ENCODE data around the gene XYLT1.
"Not testable (repeated sequence)": the region's sequence is repeated elsewhere in the genome, so short reads cannot be mapped to it uniquely, and the experiment has no call there.

XYLT1 gene, protein sequence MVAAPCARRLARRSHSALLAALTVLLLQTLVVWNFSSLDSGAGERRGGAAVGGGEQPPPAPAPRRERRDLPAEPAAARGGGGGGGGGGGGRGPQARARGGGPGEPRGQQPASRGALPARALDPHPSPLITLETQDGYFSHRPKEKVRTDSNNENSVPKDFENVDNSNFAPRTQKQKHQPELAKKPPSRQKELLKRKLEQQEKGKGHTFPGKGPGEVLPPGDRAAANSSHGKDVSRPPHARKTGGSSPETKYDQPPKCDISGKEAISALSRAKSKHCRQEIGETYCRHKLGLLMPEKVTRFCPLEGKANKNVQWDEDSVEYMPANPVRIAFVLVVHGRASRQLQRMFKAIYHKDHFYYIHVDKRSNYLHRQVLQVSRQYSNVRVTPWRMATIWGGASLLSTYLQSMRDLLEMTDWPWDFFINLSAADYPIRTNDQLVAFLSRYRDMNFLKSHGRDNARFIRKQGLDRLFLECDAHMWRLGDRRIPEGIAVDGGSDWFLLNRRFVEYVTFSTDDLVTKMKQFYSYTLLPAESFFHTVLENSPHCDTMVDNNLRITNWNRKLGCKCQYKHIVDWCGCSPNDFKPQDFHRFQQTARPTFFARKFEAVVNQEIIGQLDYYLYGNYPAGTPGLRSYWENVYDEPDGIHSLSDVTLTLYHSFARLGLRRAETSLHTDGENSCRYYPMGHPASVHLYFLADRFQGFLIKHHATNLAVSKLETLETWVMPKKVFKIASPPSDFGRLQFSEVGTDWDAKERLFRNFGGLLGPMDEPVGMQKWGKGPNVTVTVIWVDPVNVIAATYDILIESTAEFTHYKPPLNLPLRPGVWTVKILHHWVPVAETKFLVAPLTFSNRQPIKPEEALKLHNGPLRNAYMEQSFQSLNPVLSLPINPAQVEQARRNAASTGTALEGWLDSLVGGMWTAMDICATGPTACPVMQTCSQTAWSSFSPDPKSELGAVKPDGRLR

DNA sequence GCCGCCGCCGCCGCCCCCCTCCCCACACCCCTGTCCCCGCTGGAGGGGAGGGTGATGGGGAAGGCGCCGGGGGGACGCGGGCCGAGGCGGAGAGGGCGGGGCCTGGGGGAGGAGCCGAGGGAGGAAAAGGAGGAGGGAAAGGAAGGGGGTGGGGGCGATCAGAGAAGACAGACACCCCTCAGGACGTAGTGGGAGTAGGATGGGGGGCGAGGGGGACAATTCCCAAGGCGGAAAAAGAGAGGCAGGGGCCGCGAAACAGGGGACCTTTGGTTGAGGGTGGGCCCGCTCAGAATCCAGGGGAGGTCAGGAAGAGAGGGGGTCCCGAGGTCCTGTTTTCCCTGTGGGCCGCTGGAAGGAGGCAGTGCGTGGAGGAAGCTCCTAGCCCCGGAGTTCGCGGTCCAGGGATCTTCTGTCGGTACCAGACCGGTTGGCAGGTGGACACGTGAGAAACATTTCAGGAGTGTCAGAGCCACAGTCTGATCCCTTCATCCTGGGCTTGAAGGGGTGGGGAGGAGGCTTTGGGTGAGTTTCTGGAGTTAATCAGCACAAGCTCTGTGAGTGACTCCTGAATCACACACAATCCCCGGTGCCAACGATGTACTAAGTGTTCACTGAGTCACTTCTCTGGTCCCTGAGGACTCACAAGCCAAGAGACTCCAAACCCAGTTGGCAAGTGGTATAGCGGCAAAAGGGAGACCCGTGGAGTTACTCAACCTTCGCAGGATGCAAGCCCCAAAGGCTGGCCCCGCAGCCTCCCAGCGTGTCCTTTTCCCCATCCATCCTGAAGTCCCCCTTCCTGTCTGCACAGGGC lies at the start of gene XYLT1:
Gene XYLT1, minus strand, starts transcription at position 53 of the 811 bp plus-strand sequence. CDS start 164 bp downstream, outside the sequence.
- DNase-seq (ENCODE audit: low read depth, low spot score): no peak

DNA sequence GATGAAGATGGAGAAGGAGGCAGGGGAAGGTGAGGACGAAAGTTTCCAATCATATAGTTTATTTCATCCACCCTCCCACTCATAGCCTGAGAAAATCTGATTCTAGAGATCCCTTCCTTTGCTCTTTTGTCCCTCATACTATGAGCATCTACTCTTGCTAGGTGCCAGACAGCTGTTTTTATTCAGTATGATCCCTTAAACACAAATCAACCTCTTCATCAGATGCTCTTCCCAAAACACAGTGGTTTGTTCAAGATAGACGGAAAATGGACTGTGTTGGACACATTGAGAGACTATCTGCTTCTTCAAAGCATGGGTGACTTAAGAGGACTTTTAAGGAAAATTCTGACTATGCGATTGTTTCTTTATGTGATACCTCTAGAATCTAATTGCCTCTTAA lies 49.4 kb upstream of the XYLT1 start:
- DNase-seq (ENCODE audit: low read depth, low spot score): no peak

DNA sequence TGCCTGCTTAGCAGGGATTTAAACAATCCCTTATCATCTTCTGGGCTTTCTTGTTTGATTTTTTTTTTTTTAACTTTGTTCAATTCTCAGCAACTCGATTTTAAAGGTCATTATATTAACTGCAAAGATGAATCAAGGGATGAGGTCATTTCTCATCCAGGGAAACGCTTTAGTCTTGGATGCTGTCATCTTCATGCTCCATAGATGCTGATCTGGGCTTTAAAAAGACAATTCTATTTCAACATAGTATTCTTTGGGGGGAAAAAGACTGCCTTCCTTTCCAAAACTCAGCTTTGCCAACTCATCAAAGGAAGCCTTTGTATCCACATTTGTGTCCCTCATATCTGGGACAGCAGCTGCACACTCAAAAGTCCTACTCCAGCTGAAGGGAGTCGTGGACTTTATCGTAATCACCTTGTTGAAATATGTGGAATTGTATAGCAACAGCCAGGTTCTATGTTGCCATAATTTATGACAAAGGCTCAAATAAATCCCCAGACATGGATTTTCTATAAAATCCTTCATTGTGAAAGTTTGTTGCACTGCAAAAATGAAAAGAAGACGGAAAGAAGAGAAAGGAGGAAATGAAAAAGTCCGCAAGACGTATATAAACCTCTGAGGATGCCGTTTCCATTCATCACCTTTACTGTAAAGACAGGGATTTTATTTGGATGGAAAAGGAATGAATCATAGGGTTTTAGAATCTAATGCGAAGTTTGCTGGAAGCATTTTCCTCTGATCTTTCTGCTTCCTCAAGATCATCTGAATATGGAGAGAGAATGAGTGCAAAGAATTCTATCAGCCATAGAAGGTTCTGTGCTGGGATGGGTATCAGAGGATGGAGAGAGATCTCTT lies 48.6 kb upstream of the XYLT1 start:
- DNase-seq (ENCODE audit: low read depth, low spot score): no peak

DNA sequence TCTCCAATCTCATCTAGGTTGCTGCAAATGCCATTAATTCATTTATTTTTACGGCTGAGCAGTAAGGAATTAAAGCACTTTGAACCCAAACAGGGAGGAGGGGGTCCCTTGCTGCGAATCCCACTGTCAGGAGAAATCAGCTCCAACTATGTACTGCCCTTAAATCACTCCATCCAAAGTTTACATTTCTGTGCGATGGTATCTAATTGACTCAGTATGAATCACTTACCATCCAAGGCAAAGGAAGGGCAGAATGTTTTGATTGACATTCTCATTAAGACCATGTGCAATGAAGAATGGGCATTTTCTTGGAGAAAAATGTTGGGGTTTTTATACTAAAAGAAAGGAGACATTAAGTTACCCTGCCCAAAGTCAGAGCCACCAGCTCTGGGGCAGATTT lies 47.7 kb upstream of the XYLT1 start:
- no peak for DNase-seq (ENCODE audit: low read depth, low spot score)

DNA sequence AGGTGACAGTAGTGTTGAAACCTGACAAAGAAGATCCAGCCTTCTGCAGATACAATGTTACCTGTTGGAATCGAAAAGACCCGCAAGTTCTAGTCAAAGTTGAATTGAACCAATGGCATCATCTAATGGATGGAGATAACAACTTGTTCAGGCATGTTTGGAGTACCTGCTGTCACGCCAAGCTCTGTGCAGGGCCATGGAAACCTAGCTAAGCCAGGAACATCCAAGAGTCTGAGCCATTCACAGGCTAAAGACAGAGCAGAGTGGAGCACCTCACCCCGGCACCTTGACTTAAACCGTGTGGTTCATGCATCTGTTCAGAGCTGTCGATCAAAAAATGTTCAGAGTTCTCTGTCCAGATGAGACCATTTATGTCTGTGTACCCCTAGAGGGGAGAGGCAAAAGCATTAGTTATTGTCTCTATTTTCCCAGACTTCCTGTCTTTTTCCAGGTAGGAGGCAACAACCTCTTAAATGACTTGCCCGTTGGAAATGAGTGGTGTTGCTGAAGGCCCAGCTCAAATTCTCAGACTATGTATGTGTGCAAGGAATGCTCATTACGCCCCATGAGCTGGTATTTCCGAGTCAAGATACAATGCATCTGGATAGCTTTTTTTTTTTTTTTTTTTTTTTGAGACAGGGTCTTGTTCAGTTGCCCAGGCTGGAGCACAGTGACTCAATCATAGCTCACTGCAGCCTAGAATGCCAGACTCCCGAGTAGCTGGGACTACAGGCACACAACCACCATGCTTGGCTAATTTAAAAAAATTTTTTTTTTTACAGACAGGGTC lies 44.9 kb upstream of the XYLT1 start:
- DNase-seq (ENCODE audit: low read depth, low spot score): no peak

DNA sequence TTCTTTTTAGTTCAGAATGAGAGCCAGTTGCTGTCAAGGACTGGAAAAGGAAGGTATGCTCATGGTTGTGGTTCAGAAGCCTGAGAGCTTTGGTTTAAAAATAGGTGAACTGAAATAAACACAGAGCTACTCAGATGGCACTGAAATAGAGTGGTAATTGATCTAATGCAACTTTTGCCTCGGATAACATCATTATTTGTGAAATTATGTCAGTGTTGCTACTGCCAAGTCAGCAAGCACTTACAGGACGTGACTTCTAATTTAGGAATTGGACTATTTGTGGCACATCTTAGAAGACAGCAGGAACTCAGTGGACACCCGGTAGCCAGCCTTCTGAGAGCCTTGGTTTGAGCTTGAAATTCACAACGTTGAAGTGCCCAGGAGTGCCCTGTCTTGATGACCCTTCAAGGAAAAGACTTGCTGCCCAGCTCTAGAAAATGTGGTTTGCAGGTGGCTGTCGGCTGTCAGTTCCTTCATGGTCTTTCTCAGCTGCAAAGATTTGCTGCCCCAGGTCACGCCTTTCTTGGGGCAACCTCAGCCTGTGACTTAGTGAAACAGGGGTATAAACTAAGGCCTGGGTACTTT lies 42.0 kb upstream of the XYLT1 start:
- DNase-seq (ENCODE audit: low read depth, low spot score): no peak

DNA sequence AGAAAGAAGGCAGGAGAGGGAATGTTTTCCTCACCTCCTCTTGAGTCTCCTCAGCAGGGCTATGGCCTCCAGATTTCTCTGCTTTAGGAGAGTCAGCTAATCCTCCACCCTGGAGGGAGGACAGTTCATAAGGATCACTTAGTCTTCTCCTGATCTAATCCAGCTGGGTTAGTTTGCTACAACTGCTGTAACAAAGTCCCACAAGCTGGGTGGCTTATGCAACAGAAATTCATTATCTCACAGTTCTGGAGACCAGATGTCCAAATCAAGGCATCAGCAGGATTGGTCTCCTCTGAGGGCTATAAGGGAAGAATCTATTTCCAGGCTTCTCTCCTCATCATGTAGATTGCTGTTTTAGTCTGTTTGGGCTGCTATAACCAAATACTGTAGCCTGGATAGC lies 40.6 kb upstream of the XYLT1 start:
- DNase-seq (ENCODE audit: low read depth, low spot score): no peak

DNA sequence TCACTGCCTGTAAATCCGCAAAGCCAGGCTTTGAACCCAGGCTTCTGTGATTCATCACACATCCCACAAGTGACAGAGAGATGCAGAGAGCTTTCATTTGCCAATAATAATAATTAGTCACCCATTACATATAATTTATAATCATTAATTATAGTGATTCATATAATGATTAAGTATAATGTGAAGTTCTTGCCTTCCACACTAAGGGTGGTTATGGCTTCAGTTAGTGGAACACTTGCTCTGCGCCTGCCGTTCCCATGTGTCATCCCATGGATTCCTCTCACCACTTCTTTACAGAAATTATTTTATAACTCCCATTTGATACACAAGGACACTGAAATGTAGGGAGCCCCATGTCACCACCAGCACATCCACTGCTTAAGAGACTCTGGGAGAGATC lies 39.8 kb upstream of the XYLT1 start:
- DNase-seq (ENCODE audit: low read depth, low spot score): no peak

DNA sequence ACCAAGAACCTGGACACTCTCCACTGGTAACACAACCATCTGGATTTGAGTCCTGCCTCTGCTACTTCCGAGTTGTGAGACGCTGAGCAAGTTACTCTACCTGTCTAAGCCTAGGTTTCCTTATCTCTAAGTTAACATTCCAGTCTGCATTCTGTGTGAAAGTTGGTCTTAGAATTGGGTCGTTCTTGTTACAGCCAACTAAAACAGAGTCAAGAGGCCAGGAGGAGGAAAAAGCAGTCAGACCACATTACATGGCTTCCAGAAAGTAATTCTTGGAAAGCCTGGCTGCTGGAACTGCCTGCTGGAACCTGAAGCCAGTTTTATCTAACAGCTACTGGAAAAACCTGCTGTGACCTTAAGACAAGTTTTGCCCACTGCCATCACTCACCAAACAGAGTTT lies 38.4 kb upstream of the XYLT1 start:
- DNase-seq (ENCODE audit: low read depth, low spot score): no peak

DNA sequence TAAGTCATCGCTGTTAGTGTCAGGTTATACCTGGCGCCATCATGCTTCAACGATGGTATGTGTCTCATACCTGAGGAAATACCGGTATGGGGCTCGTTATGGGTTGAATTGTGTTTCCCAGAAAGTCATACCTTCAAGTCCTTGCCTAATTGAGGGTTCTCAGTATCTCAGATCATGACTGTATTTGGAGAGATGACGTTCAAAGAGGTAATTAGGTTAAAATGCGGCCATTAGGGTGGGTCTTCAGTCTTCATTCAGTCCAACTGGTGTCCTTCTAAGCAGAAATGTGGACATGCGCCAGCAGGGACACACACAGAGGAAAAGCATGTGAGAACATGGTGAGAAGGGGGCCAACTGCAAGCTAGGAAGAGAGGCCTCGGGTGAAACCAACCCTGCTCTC lies 37.5 kb upstream of the XYLT1 start:
- no peak for DNase-seq (ENCODE audit: low read depth, low spot score)

DNA sequence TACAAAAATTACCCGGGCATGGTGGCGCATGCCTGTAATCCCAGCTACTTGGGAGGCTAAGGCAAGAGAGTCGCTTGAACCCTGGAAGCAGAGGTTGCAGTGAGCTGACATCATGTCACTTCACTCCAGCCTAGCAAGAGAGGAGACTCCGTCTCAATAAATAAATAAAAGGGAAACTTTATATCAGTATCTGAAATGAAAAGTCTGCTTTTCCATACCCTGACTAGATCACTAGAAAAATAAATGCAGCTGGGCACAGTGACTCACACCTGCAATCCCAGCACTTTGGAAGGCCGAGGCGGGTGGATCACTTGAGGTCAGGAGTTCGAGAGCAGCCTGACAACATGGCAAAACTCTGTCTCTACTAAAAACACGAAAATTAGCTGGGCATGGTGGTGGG lies 36.8 kb upstream of the XYLT1 start:
- not testable (repeated sequence) for DNase-seq (ENCODE audit: low read depth, low spot score)

DNA sequence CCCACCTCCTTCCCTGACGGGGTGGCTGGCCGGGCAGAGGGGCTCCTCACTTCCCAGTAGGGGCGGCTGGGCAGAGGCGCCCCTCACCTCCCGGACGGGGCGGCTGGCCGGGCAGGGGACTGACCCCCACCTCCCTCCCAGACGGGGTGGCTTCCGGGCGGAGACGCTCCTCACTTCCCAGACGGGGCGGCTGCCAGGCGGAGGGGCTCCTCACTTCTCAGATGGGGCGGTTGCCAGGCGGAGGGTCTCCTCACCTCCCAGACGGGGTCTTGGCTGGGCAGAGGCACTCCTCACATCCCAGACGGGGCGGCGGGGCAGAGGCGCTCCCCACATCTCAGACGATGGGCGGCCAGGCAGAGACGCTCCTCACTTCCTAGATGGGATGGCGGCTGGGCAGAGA lies 35.1 kb upstream of the XYLT1 start:
- not testable (repeated sequence) for DNase-seq (ENCODE audit: low read depth, low spot score)

DNA sequence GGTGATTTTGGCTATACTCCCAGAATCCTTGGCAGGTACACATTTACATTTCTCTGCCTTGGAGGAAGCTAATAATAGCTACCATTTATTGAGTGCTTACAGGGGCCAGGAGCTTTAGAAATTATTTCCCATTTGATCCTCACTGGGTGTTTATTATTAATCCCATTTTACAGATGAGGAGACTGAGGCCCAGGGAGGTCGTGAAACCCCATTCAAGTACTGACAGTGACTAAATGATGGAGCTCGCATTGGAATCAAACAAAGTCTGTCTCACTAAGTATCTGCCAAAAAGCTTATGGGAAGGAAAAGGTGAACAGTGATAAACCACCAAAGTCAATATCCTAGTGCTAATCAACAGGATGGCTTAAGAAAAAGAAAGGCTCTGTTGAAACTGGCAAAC lies 33.3 kb upstream of the XYLT1 start:
- no peak for DNase-seq (ENCODE audit: low read depth, low spot score)

DNA sequence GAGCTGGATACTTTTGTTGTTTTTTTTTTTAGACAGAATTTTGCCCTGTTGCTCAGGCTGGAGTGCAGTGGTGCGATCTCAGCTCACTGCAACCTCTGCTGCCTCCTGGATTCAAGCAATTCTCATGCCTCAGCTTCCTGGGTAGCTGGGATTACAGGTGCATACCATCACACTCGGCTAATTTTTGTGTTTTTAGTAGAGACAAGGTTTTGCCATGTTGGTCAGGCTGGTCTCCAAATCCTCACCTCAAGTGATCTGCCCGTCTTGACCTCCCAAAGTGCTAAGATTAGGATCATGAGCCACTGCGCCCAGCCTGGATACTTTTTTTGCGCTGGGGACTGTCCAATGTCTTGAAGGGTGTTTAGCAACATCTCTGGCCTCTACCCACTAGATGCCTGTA lies 32.6 kb upstream of the XYLT1 start:
- DNase-seq (ENCODE audit: low read depth, low spot score): no peak

DNA sequence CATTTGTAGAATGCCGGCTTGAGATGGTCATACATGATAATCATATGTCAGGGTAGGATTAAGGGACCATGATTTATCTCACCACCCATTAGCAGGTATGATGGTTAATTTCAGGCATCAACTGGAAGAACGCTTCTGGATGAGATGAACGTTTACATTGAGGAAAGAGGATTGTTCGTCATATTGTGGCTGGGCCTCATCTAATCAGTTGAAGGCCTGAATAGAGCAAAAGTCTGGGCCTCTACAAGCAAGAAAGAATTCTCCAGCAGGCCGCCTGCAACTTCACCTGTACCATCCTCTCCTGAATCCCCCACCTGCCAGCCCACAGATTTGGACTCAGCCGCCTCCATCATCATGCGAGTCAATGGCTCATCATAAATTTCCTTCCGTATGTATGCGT lies 30.6 kb upstream of the XYLT1 start:
- DNase-seq (ENCODE audit: low read depth, low spot score): no peak

DNA sequence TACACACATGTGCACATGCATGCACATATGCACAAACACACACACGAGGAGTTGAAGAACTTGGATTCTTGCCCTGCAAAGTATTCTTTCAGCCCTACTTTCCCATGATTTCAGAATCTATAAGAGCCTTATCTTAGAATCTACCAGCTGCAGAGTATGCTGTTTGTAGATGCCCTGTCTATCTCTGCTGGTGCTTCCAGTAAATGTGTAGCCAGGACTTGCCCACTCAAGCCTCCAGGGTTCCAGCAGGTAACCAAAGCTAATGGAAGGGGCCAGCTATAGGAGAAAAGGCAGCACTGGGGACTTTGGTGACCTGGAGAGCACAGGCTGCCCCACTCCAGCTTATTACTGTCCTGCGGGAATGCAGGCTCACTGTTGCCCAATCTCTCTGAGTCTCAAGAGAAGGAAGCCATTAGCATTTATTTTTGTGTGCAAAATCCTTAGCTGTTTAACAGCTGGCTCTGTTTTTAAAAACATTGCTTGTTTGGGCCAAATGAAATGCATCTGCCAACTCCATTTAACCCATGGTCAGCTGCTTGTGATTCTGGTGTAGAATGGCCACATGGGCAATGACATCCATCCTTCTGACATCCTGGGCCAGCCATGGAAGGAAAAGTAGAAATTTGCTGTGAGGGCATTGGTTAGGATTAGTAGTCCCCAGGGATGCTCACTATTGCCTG lies 28.6 kb upstream of the XYLT1 start:
- no peak for DNase-seq (ENCODE audit: low read depth, low spot score)

DNA sequence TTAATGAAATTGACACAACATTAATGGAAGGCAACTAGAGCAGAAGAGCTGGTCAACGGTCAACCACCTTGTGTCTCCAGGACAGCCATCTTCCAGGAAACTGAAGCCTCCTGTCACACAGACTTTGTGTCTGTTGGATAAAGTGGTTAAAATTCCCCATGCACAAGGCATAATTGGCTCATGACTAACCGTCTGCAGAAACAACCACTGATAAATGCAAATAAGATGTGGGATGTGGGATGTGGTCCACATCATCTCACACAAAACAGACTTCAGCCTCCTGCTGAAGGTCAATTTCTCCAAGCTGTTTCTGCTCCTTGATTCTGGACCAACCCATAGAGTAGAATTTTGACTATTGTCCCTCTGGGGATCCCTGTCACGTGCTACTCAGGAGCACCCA lies 26.9 kb upstream of the XYLT1 start:
- no peak for DNase-seq (ENCODE audit: low read depth, low spot score)

DNA sequence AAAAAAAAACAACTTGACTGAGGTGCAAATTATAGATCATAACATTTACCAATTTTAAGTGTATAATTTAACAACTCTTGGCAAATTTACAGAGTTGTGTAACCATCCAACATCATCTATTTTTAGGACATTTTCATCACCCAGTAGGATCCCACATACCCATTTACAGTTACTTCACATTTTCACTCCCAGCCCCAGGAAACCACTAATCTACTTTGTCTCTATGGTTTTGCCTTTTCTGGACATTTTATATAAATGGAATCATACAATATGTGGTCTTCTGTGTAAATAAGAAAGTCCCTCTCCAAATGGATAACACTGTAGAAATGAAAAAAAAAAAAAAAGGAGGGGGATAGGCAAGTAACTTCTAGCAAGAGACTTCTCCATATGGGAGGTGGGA lies 26.1 kb upstream of the XYLT1 start:
- DNase-seq (ENCODE audit: low read depth, low spot score): no peak

DNA sequence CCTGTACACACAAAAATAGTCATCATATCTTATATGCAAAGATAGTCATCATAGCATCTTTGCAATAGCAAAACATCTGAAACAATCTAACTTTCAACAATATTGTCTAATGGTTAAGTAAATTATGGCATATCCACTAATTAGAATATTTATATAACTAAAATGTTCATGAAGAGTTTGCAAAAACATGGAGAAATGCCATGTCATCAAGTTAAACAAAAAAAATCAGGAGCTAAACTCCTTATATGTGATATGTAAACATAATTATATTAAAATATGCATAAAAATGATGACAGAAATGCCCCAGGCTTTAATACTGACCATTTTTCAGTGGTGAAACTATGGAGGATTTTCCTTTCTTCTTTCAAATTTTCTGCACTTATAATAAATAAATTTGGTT lies 22.3 kb upstream of the XYLT1 start:
- DNase-seq (ENCODE audit: low read depth, low spot score): no peak

Measured in activated CD4-positive, CD25-positive, alpha-beta regulatory T cell treated with anti-CD3 and anti-CD28 coated beads, Interleukin-2, amount 50 U/mL, for 16 hours (primary cell).